WERI-Rb-1 (cell line): ENCODE data around the gene NPHP4.

Experiments
- DNase-seq: peaks from one replicate; pipeline ENCODE4 v3.0.0-alpha.2; 2020
- H3K27ac ChIP-seq: fragments of 250-450 bp; sonication (Bioruptor Pico); 2 replicates; pipeline ENCODE4 v1.5.1; 2020; ENCODE audit warnings: mild to moderate bottlenecking, moderate library complexity
- H3K27me3 ChIP-seq: fragments of 250-450 bp; sonication (Bioruptor Pico); 2 replicates; pipeline ENCODE4 v1.5.1; 2021; ENCODE audit warnings: mild to moderate bottlenecking, low read depth, moderate library complexity; ENCODE audit not compliant: insufficient read depth, severe bottlenecking
- H3K36me3 ChIP-seq: fragments of 250-450 bp; sonication (Bioruptor Pico); 2 replicates; pipeline ENCODE4 v1.5.1; 2020; ENCODE audit warnings: mild to moderate bottlenecking, moderate library complexity
- H3K4me3 ChIP-seq: 2 replicates; pipeline ENCODE4 v1.5.1; 2011; ENCODE audit warnings: low read depth, mild to moderate bottlenecking, control low read depth, low read length
- H3K9me3 ChIP-seq: fragments of 250-450 bp; sonication (Bioruptor Pico); 2 replicates; pipeline ENCODE4 v1.5.1; 2021; ENCODE audit warnings: mild to moderate bottlenecking, moderate library complexity; ENCODE audit not compliant: severe bottlenecking
- TF ChIP-seq, protein P1 (sequence below): IDR thresholded peaks from 2 replicates; pipeline ENCODE4 v1.5.1; 2011; ENCODE audit warnings: low read depth, mild to moderate bottlenecking, control low read depth, inconsistent platforms, low read length

The NPHP4 gene

DNA sequence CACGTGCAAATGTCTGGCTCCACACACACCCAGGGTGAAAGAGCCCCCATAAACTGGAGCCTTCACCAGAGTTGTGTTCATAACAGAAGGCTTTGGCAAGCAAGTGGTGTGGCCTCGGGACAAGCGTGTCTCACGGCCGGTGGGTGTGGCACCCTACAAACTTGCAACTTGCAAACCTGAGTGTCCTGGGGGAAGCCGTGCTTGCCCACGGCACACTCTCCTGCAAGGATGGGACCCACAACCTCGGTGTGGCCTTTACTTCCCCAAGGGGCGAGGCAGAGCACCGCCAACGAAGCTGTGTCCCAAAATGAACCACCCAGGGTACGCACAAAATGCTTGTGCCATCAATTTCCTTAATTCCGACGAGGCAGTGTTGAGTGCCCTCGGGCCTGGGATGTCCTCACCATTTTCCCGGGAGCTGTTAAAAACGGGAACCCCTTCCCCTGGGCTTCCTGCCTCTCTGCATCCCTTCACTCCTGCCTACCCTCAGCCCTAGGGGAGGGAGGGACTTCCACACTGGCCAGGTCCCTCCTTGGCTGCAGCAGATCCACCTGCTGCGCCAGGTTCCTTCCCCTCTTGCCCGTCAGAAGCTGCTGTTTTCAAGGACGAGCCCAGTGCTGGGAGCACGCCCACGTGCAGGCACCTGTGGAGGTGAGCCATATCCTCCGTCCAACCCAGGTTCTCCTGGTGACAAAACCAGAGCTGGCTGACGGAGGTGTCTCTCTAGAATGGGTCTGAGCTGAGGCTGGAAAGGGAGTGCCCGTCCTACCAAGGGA is 111.4 kb downstream of the NPHP4 start:
- H3K27ac ChIP-seq, result no peak overlapping the region

DNA sequence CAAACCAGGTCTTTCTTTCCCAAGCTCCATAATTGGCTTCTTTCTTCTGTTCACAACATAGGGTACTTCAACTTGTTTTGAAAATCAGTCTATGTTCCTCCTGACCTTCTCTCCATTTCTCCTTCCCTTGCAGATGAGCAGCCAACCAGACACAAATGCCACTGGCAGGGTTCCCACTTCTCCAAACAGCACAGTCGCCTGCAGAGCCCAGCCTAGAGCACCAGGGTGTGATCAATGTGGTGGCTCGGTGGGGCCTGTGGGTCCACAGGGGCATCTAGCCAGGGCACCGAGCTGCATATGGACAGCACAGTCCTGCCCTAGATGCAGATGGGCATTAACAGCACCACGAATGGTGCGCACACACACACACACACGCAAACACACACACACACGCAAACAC is 112.8 kb downstream of the NPHP4 start:
- DNase-seq, result no peak
- TF ChIP-seq, protein P1, sequence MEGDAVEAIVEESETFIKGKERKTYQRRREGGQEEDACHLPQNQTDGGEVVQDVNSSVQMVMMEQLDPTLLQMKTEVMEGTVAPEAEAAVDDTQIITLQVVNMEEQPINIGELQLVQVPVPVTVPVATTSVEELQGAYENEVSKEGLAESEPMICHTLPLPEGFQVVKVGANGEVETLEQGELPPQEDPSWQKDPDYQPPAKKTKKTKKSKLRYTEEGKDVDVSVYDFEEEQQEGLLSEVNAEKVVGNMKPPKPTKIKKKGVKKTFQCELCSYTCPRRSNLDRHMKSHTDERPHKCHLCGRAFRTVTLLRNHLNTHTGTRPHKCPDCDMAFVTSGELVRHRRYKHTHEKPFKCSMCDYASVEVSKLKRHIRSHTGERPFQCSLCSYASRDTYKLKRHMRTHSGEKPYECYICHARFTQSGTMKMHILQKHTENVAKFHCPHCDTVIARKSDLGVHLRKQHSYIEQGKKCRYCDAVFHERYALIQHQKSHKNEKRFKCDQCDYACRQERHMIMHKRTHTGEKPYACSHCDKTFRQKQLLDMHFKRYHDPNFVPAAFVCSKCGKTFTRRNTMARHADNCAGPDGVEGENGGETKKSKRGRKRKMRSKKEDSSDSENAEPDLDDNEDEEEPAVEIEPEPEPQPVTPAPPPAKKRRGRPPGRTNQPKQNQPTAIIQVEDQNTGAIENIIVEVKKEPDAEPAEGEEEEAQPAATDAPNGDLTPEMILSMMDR, result no peak
- H3K9me3 ChIP-seq, result no peaks in the 10 kb centered on the region
- no peak overlapping the region for H3K4me3 ChIP-seq
- H3K27me3 ChIP-seq, result no peaks in the 10 kb centered on the region
- H3K36me3 ChIP-seq, result peaks cover 36% of the 10 kb centered on the region
- H3K27ac ChIP-seq, result no peak overlapping the region

More for the DNA sequence above, 111.4 kb downstream of the NPHP4 start:
- TF ChIP-seq, protein P1, result no peak
- peaks cover 22% of the 10 kb centered on the region for H3K36me3 ChIP-seq
- H3K4me3 ChIP-seq, result no peak overlapping the region
- no peaks in the 10 kb centered on the region for H3K9me3 ChIP-seq
- no peak for DNase-seq
- H3K27me3 ChIP-seq, result no peaks in the 10 kb centered on the region

DNA sequence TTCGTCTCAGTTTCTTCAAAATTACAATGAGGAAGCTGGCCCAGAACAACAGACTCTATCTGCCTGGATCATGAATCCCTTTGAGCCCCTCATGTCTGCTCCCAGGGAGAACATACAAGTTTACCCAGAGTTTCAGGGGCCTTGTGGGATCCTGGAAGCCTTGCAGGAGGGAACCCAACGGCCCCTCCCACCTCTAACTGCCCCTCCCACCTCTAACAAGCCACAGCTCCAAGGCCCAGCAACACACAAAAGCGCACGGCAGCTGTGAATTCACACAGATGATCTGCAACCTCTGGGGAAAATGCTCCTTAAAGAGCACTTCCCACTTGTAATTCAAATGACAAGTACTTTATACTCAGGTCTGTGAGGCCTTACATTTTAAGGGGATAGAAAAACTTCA is 113.3 kb downstream of the NPHP4 start:
- no peaks in the 10 kb centered on the region for H3K27me3 ChIP-seq
- no peak for DNase-seq
- no peak overlapping the region for H3K27ac ChIP-seq
- no peaks in the 10 kb centered on the region for H3K9me3 ChIP-seq
- TF ChIP-seq, protein P1, result no peak
- peaks cover 38% of the 10 kb centered on the region for H3K36me3 ChIP-seq
- no peak overlapping the region for H3K4me3 ChIP-seq

DNA sequence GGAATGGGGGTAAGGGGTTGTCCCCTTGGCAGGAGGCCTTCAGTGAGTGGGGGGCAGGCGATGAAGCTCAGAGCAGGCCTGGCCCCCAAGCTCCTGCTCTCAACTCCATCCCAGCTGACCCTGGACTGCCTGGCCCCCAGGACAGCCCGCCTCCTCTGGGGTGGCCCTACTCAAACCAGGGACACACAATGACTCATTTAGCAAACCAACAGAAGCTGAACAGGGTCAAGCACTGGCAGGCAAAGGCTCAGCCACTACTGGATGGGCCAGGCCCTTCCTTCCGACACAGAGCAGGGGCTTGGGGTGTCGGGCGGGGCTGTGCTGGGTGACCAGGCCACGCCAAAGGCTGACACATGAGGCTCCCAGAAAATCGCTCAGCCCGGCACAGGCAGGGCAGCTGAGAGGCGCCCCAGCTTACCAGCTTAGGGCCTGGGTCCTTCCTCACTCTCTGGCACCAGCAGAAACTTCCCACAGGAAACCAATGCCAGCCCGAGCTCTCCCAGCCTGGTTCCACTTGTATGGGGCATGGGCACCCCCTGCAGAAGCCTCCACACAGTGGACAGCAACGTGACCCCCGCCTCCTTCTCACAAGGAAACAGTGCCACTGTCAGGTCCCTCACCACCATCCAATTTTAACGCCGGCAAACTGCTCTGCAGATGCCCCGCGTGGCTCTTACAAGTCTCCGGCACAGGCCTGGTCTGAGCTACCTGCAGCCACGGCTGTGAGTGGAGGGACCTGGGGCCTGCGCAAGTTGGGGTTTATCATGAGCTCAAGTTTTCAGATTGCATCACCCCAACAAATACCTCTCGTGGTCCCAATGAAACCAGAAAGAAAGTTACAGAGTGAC is 114.3 kb downstream of the NPHP4 start:
- no peaks in the 10 kb centered on the region for H3K27me3 ChIP-seq
- TF ChIP-seq, protein P1, result no peak
- H3K27ac ChIP-seq, result no peak overlapping the region
- H3K4me3 ChIP-seq, result no peak overlapping the region
- no peaks in the 10 kb centered on the region for H3K9me3 ChIP-seq
- no peak for DNase-seq
- peaks cover 38% of the 10 kb centered on the region for H3K36me3 ChIP-seq

DNA sequence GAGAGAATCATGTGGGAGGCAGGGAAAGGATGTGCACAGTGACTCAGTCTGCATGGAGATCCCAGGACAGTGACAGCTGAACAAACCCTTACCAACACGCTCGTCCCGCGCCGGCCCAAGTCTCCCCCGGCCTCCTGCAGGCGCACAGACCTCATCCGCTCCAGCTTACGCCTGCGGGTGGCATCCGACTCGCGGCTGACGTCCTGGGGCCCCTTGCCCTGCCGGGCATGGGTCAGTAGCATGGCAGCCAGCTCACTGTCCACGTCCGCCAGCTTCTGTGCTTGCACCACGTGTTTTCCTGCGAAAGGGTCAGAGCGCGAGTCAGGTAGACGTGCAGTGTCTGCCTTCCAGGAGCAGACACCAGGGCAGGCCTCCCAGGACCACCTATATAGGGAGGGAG is 115.2 kb downstream of the NPHP4 start:
- Histone ChIP-seq H3K9me3 (no peaks in the 10 kb centered on the region), H3K27me3 (no peaks in the 10 kb centered on the region)
- TF ChIP-seq, protein P1, result no peak

More for the DNA sequence above, 115.2 kb downstream of the NPHP4 start:
- no peak for DNase-seq
- Histone ChIP-seq H3K36me3 (peaks cover 38% of the 10 kb centered on the region), H3K4me3 (no peak overlapping the region), H3K27ac (no peak overlapping the region)
